Panc1 (cell line): ENCODE measurements around the gene ARHGEF17. TPM values are rescaled to one million over a fixed set of nuclear protein-coding genes. Genes with fewer than 3 reads are reported as not detected.
A peak's percentile ranks its signal among the peaks of the same experiment; 100 is the strongest.

Experiments
- ATAC-seq: fragments of 200-7000 bp; cut with Tn5 transposase; 2 replicates; pipeline ENCODE4 v1.9.1; 2020; ENCODE audit warnings: mild to moderate bottlenecking, moderate library complexity
- BruUV-seq: library from RNA; stranded (reverse); fragments of 400-500 nt; replicated peaks from 2 replicates; lab custom pipeline; 2021; lab: Mats Ljungman, UMichigan
- CTCF ChIA-PET: fragments of 300-600 bp; sonication (Branson Sonifier 250); formaldehyde crosslinking; loops from one replicate; lab custom pipeline; 2022; ENCODE audit warnings: antibody characterized with exemption; lab: Charles Lee
- POLR2A ChIA-PET: fragments of 300-600 bp; sonication (Branson Sonifier 250); formaldehyde crosslinking; loops from one replicate; lab custom pipeline; 2022; ENCODE audit warnings: antibody characterized with exemption; lab: Charles Lee
- DNase-seq: peaks from one replicate; pipeline ENCODE4 v3.0.0-alpha.2; 2010; ENCODE audit warnings: low read depth, low spot score
- H3K27ac ChIP-seq: 2 replicates; pipeline ENCODE4 v1.5.1; 2011; ENCODE audit warnings: mild to moderate bottlenecking, low read length, inconsistent platforms
- H3K27me3 ChIP-seq: fragments of 200-500 bp; sonication (Bioruptor generic); 2 replicates; pipeline ENCODE4 v1.6.0; 2014; ENCODE audit warnings: low read length, inconsistent platforms; ENCODE audit not compliant: control insufficient read depth, insufficient read depth
- H3K36me3 ChIP-seq: fragments of 200-500 bp; sonication (Bioruptor generic); 2 replicates; pipeline ENCODE4 v1.5.1; 2014; ENCODE audit warnings: inconsistent platforms, mild to moderate bottlenecking, low read length, moderate library complexity; ENCODE audit not compliant: control insufficient read depth, insufficient read depth
- H3K4me1 ChIP-seq: 2 replicates; pipeline ENCODE4 v1.5.1; 2011; ENCODE audit warnings: inconsistent platforms, mild to moderate bottlenecking, low read length, moderate library complexity; ENCODE audit not compliant: control insufficient read depth, insufficient read depth
- H3K4me3 ChIP-seq, 2 experiments: 2 replicates each; pipeline ENCODE4 v1.5.1; 2011 to 2012; ENCODE audit warnings: low read depth in 2 of 2, low read length in 2 of 2, mild to moderate bottlenecking in 2 of 2, inconsistent platforms in 1 of 2, moderate library complexity in 1 of 2
- H3K9me3 ChIP-seq: fragments of 200-500 bp; sonication (Bioruptor generic); 2 replicates; pipeline ENCODE4 v1.5.1; 2014; ENCODE audit warnings: low read depth, mild to moderate bottlenecking, inconsistent platforms, low read length, moderate library complexity; ENCODE audit not compliant: control insufficient read depth, insufficient read depth
- CTCF ChIP-seq: fragments of 450-650 bp; IDR thresholded peaks from 2 replicates; pipeline ENCODE4 v1.5.1; 2017; ENCODE audit warnings: mild to moderate bottlenecking
- POLR2AphosphoS5 ChIP-seq: IDR thresholded peaks from 2 replicates; pipeline ENCODE4 v1.6.1; 2012; ENCODE audit warnings: mild to moderate bottlenecking, low read depth, low read length, moderate library complexity
- REST ChIP-seq, 2 experiments: IDR thresholded peaks; 2 replicates each; pipeline ENCODE4 v1.6.1; 2011 to 2012; ENCODE audit warnings: low read depth in 2 of 2, control low read depth in 1 of 2, low read length in 1 of 2, mild to moderate bottlenecking in 1 of 2, moderate library complexity in 1 of 2; ENCODE audit not compliant: insufficient read depth in 1 of 2
- SIN3A ChIP-seq: IDR thresholded peaks from 2 replicates; pipeline ENCODE4 v1.6.1; 2012; ENCODE audit warnings: low read depth, mild to moderate bottlenecking, low read length, moderate library complexity, borderline replicate concordance; ENCODE audit not compliant: insufficient read depth
- TCF7L2 ChIP-seq: IDR thresholded peaks from 2 replicates; pipeline ENCODE4 v1.6.1; 2011; ENCODE audit warnings: mild to moderate bottlenecking, low read depth, low read length, inconsistent platforms
- in situ Hi-C: cut with HindIII; loops from 2 replicates; pipeline ENCODE4 v1.10.0; 2016; ENCODE audit warnings: low sequenced_read_pairs, low pct_unique_long_range_greater_than_20kb
- intact Hi-C: fragments of 100-400 bp; cut with micrococcal nuclease; formaldehyde crosslinking; loops from one replicate; pipeline ENCODE4 v1.10.0; 2022; ENCODE audit not compliant: unreplicated experiment
- total RNA-seq: library from RNA; stranded (reverse); gene quantifications from one replicate; pipeline ENCODE4 v1.2.1, GENCODE V29; 2021; ENCODE audit not compliant: unreplicated experiment

ARHGEF17 gene
- total RNA-seq, 1 experiment from 2014 or later = 43.2 TPM

- H3K36me3 ChIP-seq = no peaks in the 10 kb centered on the region
- BruUV-seq = no TSS peak
- ATAC-seq (no peak), DNase-seq (no peak)
- no peaks in the 10 kb centered on the region for H3K9me3 ChIP-seq
- no peaks in the 10 kb centered on the region for H3K27me3 ChIP-seq
- in situ Hi-C loops (no loop called here), intact Hi-C loops (no loop called here)
- POLR2A ChIA-PET = no interaction called here
- no peak for TF ChIP-seq TCF7L2
- no peak for TF ChIP-seq CTCF
- no peak for TF ChIP-seq POLR2AphosphoS5
- peaks cover 55% of the 10 kb centered on the region for H3K4me1 ChIP-seq
- 0 out of 2 replicates have a peak overlapping the region, but pooled peaks have one; percentile 2 for H3K27ac ChIP-seq
- CTCF ChIA-PET = interaction anchor here (0.6 kb wide), 1 partner anchor 17 kb away, joined by 7 read pairs; no protein-coding TSS in a partner anchor
- H3K4me3 ChIP-seq = peak overlapping the region in 1 of 2 experiments; percentile 17; a peak in 2 of 4 replicates
Measured at GRCh38 chr11:73312851-73313327, 4.8 kb downstream of the ARHGEF17 start.

- ATAC-seq = no peak
- H3K27ac ChIP-seq = peak overlapping the region; percentile 52; the same call in 1 of the 2 replicates
Measured at GRCh38 chr11:73313652-73314051, 5.6 kb downstream of the ARHGEF17 start.

More at GRCh38 chr11:73313652-73314051, 5.6 kb downstream of the ARHGEF17 start:
- H3K27me3 ChIP-seq = no peaks in the 10 kb centered on the region
- no TSS peak for BruUV-seq
- CTCF ChIA-PET = interaction anchor here (0.6 to 0.7 kb wide), 3 partner anchors 17 to 502 kb away, joined by 4 to 11 read pairs (median 9); no protein-coding TSS in a partner anchor
- TF ChIP-seq POLR2AphosphoS5 = no peak
- TF ChIP-seq TCF7L2 = no peak
- TF ChIP-seq CTCF = no peak
- TF ChIP-seq SIN3A = no peak
- TF ChIP-seq REST (IDR thresholded peaks at IDR 0.05; ENCODE audit: insufficient read depth in 1 of 2, low read depth in 2 of 2, low read length in 1 of 2) = no peak
- DNase-seq = no peak
- intact Hi-C loops (no loop called here), in situ Hi-C loops (no loop called here)
- POLR2A ChIA-PET = no interaction called here
- peaks cover 55% of the 10 kb centered on the region for H3K4me1 ChIP-seq
- no peaks in the 10 kb centered on the region for H3K9me3 ChIP-seq
- no peak overlapping the region for H3K4me3 ChIP-seq
- no peaks in the 10 kb centered on the region for H3K36me3 ChIP-seq
